D341Med (cell line): ENCODE measurements around the gene MACO1.

Experiments
- DNase-seq: peaks from one replicate; pipeline ENCODE4 v3.0.0; 2012; ENCODE audit warnings: low spot score

MACO1 gene

GRCh38 chr1:25524568-25525360 is 94.1 kb downstream of the MACO1 start:
- no peak for DNase-seq

- no peak for DNase-seq
Observed at GRCh38 chr1:25525361-25525688, 94.6 kb downstream of the MACO1 start.

- DNase-seq: no peak
Observed at GRCh38 chr1:25526753-25527152, 96.1 kb downstream of the MACO1 start.

GRCh38 chr1:25527226-25527846 is 96.6 kb downstream of the MACO1 start:
- DNase-seq: no peak

GRCh38 chr1:25527946-25528595 is 97.4 kb downstream of the MACO1 start:
- DNase-seq: no peak

GRCh38 chr1:25528881-25529517 is 98.3 kb downstream of the MACO1 start:
- DNase-seq: no peak

GRCh38 chr1:25529518-25530185 is 99.0 kb downstream of the MACO1 start:
- DNase-seq: no peak

GRCh38 chr1:25530186-25531081 is 99.7 kb downstream of the MACO1 start:
- DNase-seq: no peak

- DNase-seq: no peak
Observed at GRCh38 chr1:25531082-25531461, 100.4 kb downstream of the MACO1 start.

- DNase-seq: no peak
Observed at GRCh38 chr1:25532970-25533369, 102.3 kb downstream of the MACO1 start.

- no peak for DNase-seq
Observed at GRCh38 chr1:25533775-25534409, 103.2 kb downstream of the MACO1 start.

GRCh38 chr1:25534410-25534788 is 103.7 kb downstream of the MACO1 start:
- no peak for DNase-seq

GRCh38 chr1:25536124-25536523 is 105.4 kb downstream of the MACO1 start:
- no peak for DNase-seq

GRCh38 chr1:25537153-25537831 is 106.6 kb downstream of the MACO1 start:
- no peak for DNase-seq

GRCh38 chr1:25538191-25538767 is 107.6 kb downstream of the MACO1 start:
- DNase-seq: no peak

GRCh38 chr1:25540750-25541342 is 110.1 kb downstream of the MACO1 start:
- DNase-seq: no peak

- no peak for DNase-seq
Observed at GRCh38 chr1:25541425-25541824, 110.7 kb downstream of the MACO1 start.

- no peak for DNase-seq
Observed at GRCh38 chr1:25541889-25542658, 111.4 kb downstream of the MACO1 start.

GRCh38 chr1:25543005-25543424 is 112.3 kb downstream of the MACO1 start:
- DNase-seq: no peak
